Activated CD8-positive, alpha-beta T cell treated with anti-CD3 and anti-CD28 coated beads for 36 hours (primary cell): ENCODE results near the gene HRAS. TPM values are rescaled to one million over a fixed set of nuclear protein-coding genes. Genes with fewer than 3 reads are reported as not detected.

Source experiments
- ATAC-seq: fragments of 200-7000 bp; cut with Tn5 transposase; one replicate; pipeline ENCODE4 v1.10.0; 2021; ENCODE audit warnings: mild to moderate bottlenecking, moderate library complexity
- CTCF ChIA-PET: fragments of 350-600 bp; sonication (Branson Sonifier 250); formaldehyde crosslinking; loops from one replicate; lab custom pipeline; 2021; ENCODE audit warnings: antibody characterized with exemption; lab: Charles Lee
- POLR2A ChIA-PET: fragments of 350-600 bp; sonication (Branson Sonifier 250); formaldehyde crosslinking; loops from one replicate; lab custom pipeline; 2021; ENCODE audit warnings: antibody characterized with exemption; lab: Charles Lee
- DNase-seq: peaks from one replicate; pipeline ENCODE4 v3.0.0-alpha.2; 2020
- H3K27ac Mint-ChIP-seq: one replicate; pipeline ENCODE4 v1.8.0; 2021; ENCODE audit warnings: mild to moderate bottlenecking, mixed read lengths
- H3K27me3 Mint-ChIP-seq: one replicate; pipeline ENCODE4 v1.8.0; 2021; ENCODE audit warnings: mixed read lengths
- H3K36me3 Mint-ChIP-seq: one replicate; pipeline ENCODE4 v1.8.0; 2021; ENCODE audit warnings: low read depth, mixed read lengths
- H3K4me1 Mint-ChIP-seq: one replicate; pipeline ENCODE4 v1.8.0; 2021; ENCODE audit warnings: low read depth, mixed read lengths
- H3K4me3 Mint-ChIP-seq: one replicate; pipeline ENCODE4 v1.8.0; 2021; ENCODE audit warnings: mild to moderate bottlenecking, moderate library complexity, mixed read lengths
- H3K9me3 Mint-ChIP-seq: one replicate; pipeline ENCODE4 v1.8.0; 2021; ENCODE audit warnings: mixed read lengths
- intact Hi-C: fragments of 100-400 bp; cut with micrococcal nuclease; formaldehyde crosslinking; loops from one replicate; pipeline ENCODE4 v1.10.0; 2022
- total RNA-seq, 2 experiments: library from RNA; stranded (reverse); gene quantifications; one replicate each; pipeline ENCODE4 v1.2.3, GENCODE V29; 2021
- TF ChIP-seq, protein P1 (sequence below): fragments of 200-600 bp; IDR thresholded peaks from one replicate; pipeline ENCODE4 v1.8.0; 2022; ENCODE audit warnings: antibody characterized with exemption, mild to moderate bottlenecking

Gene HRAS
- total RNA-seq, 2 experiments from 2014 or later: 30.4 to 34.6 TPM

DNA sequence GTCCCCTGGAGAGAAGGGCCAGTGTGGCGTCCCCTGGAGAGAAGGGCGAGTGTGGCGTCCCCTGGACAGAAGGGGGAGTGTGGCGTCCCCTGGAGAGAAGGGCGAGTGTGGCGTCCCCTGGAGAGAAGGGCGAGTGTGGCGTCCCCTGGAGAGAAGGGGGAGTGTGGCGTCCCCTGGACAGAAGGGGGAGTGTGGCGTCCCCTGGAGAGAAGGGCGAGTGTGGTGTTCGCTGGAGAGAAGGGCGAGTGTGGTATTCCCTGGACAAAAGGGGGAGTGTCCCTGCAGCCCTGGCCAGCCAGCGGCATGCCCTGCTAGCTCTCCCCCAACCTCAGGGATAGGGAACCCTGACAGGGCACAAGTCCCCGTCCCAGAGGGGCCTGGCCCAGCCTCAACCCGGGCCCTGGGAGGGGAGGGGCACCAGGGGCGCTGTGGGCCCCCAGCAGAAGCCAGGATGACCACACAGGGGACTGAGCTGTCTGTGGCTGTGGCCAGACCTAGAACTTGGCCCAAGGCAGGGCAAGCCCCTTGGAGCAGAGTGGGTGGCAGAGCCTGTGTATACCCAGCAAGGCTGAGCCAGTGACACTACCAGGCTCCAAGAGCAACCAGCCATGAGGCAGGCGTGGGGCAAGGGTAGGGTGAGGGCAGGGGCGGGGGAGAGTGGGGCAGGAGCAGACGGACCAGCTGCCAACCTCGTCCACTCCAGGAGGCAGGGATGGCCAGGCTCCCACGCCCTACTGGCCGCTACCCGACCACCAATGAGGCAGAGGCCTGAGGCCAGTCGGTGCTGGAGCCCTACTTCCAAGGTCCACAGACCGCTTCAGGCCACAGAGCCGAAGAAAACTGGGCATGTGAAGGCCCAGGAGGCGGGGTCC is 4.2 kb downstream of the HRAS start:
- H3K4me3 Mint-ChIP-seq: no peak overlapping the region
- no peaks in the 10 kb centered on the region for H3K9me3 Mint-ChIP-seq
- ChIA-PET POLR2A (interaction anchor here (1.2 to 2.0 kb wide), 2 partner anchors 12 to 25 kb away, joined by 3 to 5 read pairs; partner anchors contain the start of gene RNH1), CTCF (no interaction called here)
- DNase-seq: no peak
- TF ChIP-seq, protein P1, sequence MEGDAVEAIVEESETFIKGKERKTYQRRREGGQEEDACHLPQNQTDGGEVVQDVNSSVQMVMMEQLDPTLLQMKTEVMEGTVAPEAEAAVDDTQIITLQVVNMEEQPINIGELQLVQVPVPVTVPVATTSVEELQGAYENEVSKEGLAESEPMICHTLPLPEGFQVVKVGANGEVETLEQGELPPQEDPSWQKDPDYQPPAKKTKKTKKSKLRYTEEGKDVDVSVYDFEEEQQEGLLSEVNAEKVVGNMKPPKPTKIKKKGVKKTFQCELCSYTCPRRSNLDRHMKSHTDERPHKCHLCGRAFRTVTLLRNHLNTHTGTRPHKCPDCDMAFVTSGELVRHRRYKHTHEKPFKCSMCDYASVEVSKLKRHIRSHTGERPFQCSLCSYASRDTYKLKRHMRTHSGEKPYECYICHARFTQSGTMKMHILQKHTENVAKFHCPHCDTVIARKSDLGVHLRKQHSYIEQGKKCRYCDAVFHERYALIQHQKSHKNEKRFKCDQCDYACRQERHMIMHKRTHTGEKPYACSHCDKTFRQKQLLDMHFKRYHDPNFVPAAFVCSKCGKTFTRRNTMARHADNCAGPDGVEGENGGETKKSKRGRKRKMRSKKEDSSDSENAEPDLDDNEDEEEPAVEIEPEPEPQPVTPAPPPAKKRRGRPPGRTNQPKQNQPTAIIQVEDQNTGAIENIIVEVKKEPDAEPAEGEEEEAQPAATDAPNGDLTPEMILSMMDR: no peak
- intact Hi-C loops: no loop called here
- no peaks in the 10 kb centered on the region for H3K4me1 Mint-ChIP-seq
- no peak for ATAC-seq
- H3K27ac Mint-ChIP-seq: no peak overlapping the region
- H3K27me3 Mint-ChIP-seq: no peaks in the 10 kb centered on the region
- H3K36me3 Mint-ChIP-seq: no peaks in the 10 kb centered on the region

DNA sequence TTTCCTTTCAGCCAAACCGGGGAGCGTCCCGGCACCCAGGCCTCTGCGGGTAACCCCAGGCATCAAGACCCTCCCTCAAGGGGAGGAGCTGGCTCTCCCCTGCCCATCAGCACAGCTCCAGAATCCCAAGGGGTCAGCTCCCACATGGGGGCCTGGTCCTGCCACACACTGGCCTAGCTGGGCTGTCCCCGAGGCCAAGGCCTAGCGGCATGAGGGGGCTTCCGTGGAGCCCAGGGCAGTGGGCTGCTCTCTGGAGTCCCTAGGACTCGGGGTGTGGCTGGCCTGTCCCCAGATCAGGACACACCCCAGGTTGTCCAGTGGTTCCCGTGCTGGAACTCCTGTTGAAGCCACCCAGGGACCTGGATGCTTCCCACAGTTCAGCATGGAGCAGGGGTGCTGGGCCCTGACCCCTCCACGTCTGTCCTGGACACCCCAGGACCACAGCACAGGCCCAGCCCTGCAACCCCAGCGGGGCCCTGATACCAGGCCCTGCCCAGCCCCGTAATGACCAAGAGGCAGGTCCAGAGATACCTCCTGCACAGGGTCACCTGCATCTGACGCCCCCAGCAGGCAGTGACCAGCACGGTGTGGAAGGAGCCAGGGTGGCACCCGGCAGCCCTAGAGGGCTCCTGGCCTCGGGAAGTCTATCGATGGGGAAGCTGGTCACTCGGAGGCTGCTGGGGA is 5.5 kb downstream of the HRAS start:
- Mint-ChIP-seq H3K36me3 (no peaks in the 10 kb centered on the region), H3K27ac (no peak overlapping the region), H3K9me3 (no peaks in the 10 kb centered on the region), H3K4me1 (no peaks in the 10 kb centered on the region), H3K4me3 (no peak overlapping the region), H3K27me3 (no peaks in the 10 kb centered on the region)
- TF ChIP-seq, protein P1: no peak
- intact Hi-C loops: no loop called here
- no peak for ATAC-seq
- CTCF ChIA-PET: interaction anchor here (1.0 kb wide), 1 partner anchor 12 kb away, joined by 4 read pairs; no protein-coding TSS in a partner anchor
- no peak for DNase-seq
- POLR2A ChIA-PET: no interaction called here

DNA sequence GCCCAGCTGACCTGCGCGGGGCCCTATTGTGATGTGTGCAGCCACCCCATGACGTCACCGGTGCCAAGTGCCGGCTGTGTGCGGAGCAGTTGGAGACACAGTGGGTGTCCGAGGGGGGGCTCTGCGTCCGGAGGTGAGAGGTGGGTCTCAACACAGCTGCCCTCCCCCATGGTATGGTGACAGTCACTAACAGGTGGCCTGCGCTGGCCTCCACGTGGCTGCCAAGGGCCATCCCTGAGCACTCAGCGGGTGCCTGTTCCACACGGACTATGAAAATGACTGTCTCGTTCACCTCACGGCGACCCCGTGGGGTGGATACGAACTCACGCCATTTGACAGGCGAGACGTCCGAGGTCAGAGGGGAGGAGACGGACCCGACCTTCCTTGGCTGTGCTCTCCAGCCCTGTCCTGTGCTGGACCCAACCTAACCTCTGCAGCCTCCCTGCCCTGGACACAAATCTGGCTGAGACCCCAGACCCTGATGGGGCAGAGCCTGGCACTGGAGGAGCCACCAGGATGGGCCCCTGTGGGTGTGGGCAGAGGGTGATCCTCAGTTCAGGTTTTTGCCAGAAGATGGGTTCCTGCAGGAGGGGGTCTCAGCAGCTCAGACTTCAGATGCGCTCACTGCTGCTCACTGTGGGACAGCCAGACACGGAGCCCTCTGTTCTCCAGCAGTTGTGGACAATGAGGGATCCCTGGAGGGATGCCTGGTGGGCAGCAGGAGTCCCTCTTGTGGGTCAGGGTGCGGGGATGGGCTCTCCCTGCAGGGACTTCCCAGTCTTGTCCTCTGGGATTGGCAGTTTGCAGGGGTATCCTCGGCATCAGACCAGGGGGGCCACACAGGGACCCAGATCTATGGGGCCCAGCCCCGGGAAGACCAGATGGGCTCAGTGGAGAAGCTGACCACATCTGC is 6.3 kb downstream of the HRAS start:
- CTCF ChIA-PET: interaction anchor here (1.0 kb wide), 1 partner anchor 11 kb away, joined by 4 read pairs; no protein-coding TSS in a partner anchor
- no peaks in the 10 kb centered on the region for H3K9me3 Mint-ChIP-seq
- POLR2A ChIA-PET: no interaction called here
- no peak for DNase-seq
- TF ChIP-seq, protein P1: no peak
- no peak for ATAC-seq
- H3K27me3 Mint-ChIP-seq: no peaks in the 10 kb centered on the region
- no peak overlapping the region for H3K4me3 Mint-ChIP-seq
- no peaks in the 10 kb centered on the region for H3K4me1 Mint-ChIP-seq
- H3K36me3 Mint-ChIP-seq: no peaks in the 10 kb centered on the region
- no peak overlapping the region for H3K27ac Mint-ChIP-seq
- intact Hi-C loops: no loop called here

DNA sequence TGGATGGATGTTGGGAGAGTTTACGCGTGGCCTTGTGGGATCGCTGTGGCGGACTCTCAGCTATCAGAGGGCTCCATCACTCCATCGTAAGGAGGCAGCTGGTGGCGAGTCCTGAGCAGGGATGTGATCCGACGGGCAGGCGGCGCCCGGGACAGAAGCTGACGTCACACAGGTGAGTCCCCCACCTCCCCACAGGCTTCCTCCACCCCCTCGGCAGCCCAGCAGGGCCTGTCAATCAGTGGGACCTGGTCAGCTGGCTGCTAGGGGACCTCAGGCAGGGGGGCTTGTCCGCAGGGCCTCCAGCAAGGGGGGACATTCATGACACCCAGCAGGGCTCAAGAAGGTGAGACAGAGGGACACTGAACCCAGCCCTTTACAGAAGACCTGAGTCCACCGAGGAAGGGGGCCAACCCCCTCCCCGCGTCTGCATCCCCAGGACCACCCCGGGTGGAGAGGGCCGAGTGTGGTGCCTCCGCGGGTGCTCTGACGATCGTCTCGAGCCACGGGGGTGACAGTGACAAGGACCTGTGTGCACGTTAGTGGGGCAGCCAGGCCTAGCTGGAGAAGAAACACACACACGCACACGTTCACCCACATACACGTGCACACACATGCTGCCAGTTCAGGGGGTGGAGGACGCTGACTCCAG is 7.1 kb downstream of the HRAS start:
- Mint-ChIP-seq H3K27me3 (no peaks in the 10 kb centered on the region), H3K36me3 (no peaks in the 10 kb centered on the region), H3K4me1 (no peaks in the 10 kb centered on the region), H3K4me3 (no peak overlapping the region), H3K9me3 (no peaks in the 10 kb centered on the region), H3K27ac (no peak overlapping the region)
- ChIA-PET POLR2A (no interaction called here), CTCF (no interaction called here)
- no peak for ATAC-seq
- TF ChIP-seq, protein P1: no peak
- intact Hi-C loops: no loop called here
- no peak for DNase-seq
